ENCODE data around the gene CAMK1. TPM values are rescaled to one million over a fixed set of nuclear protein-coding genes. Genes with fewer than 3 reads are reported as not detected.
A peak's percentile ranks its signal among the peaks of the same experiment; 100 is the strongest.

Gene CAMK1
- total RNA-seq, 1 donor from 2014 or later = 7.1 TPM

- Mint-ChIP-seq H3K4me1 (ENCODE audit: low read depth, unreplicated experiment) (peaks cover 25% of the 10 kb centered on the region), H3K36me3 (ENCODE audit: low read depth, unreplicated experiment) (peaks cover 16% of the 10 kb centered on the region), H3K27me3 (ENCODE audit: low read depth, unreplicated experiment) (no peaks in the 10 kb centered on the region), H3K4me3 (ENCODE audit: unreplicated experiment) (peak overlapping the region; percentile 73), H3K27ac (ENCODE audit: unreplicated experiment) (peak overlapping the region; percentile 71), H3K9me3 (ENCODE audit: unreplicated experiment) (no peaks in the 10 kb centered on the region)
- no peak for TF ChIP-seq CTCF (IDR thresholded peaks at IDR 0.05; ENCODE audit: insufficient read depth, low read depth, low read length)
- TF ChIP-seq EZH2 (IDR thresholded peaks at IDR 0.05; ENCODE audit: insufficient read depth, low read length) = no peak
- no peaks in the 10 kb centered on the region for H3K79me2 ChIP-seq (ENCODE audit: insufficient read depth, low read length)
- H3K4me2 ChIP-seq (ENCODE audit: low read length) = peak overlapping the region; percentile 90
- no peak overlapping the region for H3K27ac ChIP-seq (ENCODE audit: low read depth, low read length)
- H4K20me1 ChIP-seq (ENCODE audit: insufficient read depth, low read length) = peaks cover 20% of the 10 kb centered on the region
- peak overlapping the region; percentile 58 for H3K4me3 ChIP-seq (ENCODE audit: insufficient read depth, low read depth, low read length)
- no peak for DNase-seq (ENCODE audit: low read depth)
- peaks cover 15% of the 10 kb centered on the region for H3K4me1 ChIP-seq (ENCODE audit: insufficient read depth, low read length)
- H2AFZ ChIP-seq (ENCODE audit: low read depth, low read length) = no peak overlapping the region
- H3K9me3 ChIP-seq (ENCODE audit: insufficient read depth, low read depth, low read length) = no peaks in the 10 kb centered on the region
- H3K9ac ChIP-seq (ENCODE audit: low read length) = peak overlapping the region; percentile 71
- no peak for FAIRE-seq
- H3K36me3 ChIP-seq (ENCODE audit: insufficient read depth, low read length) = peaks cover 11% of the 10 kb centered on the region
- H3K27me3 ChIP-seq (ENCODE audit: insufficient read depth, low read length) = no peaks in the 10 kb centered on the region
Measured at GRCh38 chr3:9810846-9811245, 41.1 kb upstream of the CAMK1 start.

DNA sequence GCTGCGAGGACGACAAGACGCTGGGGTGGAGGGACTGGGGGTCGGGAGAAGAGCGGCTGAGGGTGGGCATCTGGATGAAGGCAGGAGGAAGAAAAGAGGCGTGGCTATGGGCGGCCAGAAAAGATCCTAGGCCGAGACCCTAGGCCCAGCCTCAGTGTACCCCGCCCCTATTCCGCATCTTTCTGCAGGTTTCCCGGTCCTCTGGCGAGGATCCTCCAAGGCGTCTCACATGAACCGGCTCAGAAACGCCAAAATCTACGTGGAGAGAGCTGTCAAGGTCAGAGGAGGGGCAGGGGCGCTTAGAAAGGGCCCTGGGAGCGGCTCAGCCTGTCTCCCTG lies 40.7 kb upstream of the CAMK1 start:
- FAIRE-seq (no peak), DNase-seq (ENCODE audit: low read depth) (no peak)
- peak overlapping the region; percentile 71 for H3K27ac Mint-ChIP-seq (ENCODE audit: unreplicated experiment)
- Histone ChIP-seq H3K4me3 (ENCODE audit: insufficient read depth, low read depth, low read length) (peak overlapping the region; percentile 58), H3K4me2 (ENCODE audit: low read length) (peak overlapping the region; percentile 90), H3K36me3 (ENCODE audit: insufficient read depth, low read length) (peaks cover 16% of the 10 kb centered on the region), H3K27ac (ENCODE audit: low read depth, low read length) (peak overlapping the region; percentile 58), H3K27me3 (ENCODE audit: insufficient read depth, low read length) (no peaks in the 10 kb centered on the region), H3K79me2 (ENCODE audit: insufficient read depth, low read length) (no peaks in the 10 kb centered on the region), H3K4me1 (ENCODE audit: insufficient read depth, low read length) (peaks cover 15% of the 10 kb centered on the region), H2AFZ (ENCODE audit: low read depth, low read length) (no peak overlapping the region), H4K20me1 (ENCODE audit: insufficient read depth, low read length) (peaks cover 25% of the 10 kb centered on the region), H3K9ac (ENCODE audit: low read length) (peak overlapping the region; percentile 71), H3K9me3 (ENCODE audit: insufficient read depth, low read depth, low read length) (no peaks in the 10 kb centered on the region)
- H3K9me3 Mint-ChIP-seq (ENCODE audit: unreplicated experiment) = no peaks in the 10 kb centered on the region
- H3K27me3 Mint-ChIP-seq (ENCODE audit: low read depth, unreplicated experiment) = no peaks in the 10 kb centered on the region
- peaks cover 11% of the 10 kb centered on the region for H3K36me3 Mint-ChIP-seq (ENCODE audit: low read depth, unreplicated experiment)
- peak overlapping the region; percentile 73 for H3K4me3 Mint-ChIP-seq (ENCODE audit: unreplicated experiment)
- TF ChIP-seq CTCF (IDR thresholded peaks at IDR 0.05; ENCODE audit: insufficient read depth, low read depth, low read length) (no peak), EZH2 (IDR thresholded peaks at IDR 0.05; ENCODE audit: insufficient read depth, low read length) (no peak)
- H3K4me1 Mint-ChIP-seq (ENCODE audit: low read depth, unreplicated experiment) = peaks cover 25% of the 10 kb centered on the region

DNA sequence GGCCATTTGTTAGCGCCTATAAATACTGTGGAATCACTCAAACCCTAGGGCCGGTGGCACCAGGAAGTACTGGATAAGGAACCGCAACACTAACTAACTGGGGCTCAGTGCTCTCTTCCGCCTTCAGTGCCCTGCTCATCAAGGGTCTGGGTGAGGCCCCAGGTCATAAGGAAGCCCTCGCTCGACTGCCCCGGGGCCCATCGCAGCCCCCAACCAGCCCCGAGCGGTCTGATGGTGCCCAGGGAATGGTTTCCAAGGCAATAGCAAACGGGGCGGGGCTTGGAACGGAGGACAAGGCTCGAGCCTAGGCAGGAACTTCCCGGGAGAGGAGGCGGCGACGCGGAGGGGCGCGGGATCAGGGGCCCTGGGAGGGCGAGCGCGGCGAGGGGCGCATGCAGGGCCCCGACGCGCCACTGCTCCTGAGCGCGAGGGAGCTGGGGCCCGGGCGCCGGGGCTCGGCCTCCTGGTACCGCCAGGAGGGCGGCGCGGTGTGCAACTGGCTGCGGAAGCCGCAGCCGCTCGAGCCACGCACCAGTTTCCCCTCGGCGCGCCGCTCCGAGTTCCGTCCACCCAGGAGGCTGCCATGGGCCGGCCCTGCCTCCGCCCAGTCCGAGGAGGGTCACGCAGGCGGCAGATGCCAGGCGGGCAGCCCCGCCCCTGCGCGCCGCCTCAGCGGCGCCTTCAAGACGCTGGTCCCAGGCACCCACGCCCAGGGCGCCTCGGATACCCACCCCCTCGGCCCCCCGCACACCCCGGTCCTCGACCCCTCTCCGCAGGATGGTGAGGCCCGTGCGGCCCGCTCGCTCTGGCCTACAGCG lies 40.1 kb upstream of the CAMK1 start, which contains the start of gene TTLL3:
TTLL3 (plus strand) TSS at position 648 of the 818 bp plus-strand sequence. CDS start 400 bp downstream, outside the sequence.
- FAIRE-seq (no peak), DNase-seq (ENCODE audit: low read depth) (peak; percentile 21)
- Mint-ChIP-seq H3K27ac (ENCODE audit: unreplicated experiment) (peak within 1 kb of the TSS; percentile 91), H3K4me1 (ENCODE audit: low read depth, unreplicated experiment) (peaks cover 25% of the 10 kb centered on the region), H3K4me3 (ENCODE audit: unreplicated experiment) (peak within 1 kb of the TSS; percentile 75), H3K9me3 (ENCODE audit: unreplicated experiment) (no peaks in the 10 kb centered on the region), H3K27me3 (ENCODE audit: low read depth, unreplicated experiment) (no peaks in the 10 kb centered on the region), H3K36me3 (ENCODE audit: low read depth, unreplicated experiment) (peaks cover 13% of the 10 kb centered on the region)
- peak within 1 kb of the TSS; percentile 90 for H3K4me2 ChIP-seq (ENCODE audit: low read length)
- peak within 1 kb of the TSS; percentile 71 for H3K9ac ChIP-seq (ENCODE audit: low read length)
- H3K79me2 ChIP-seq (ENCODE audit: insufficient read depth, low read length) = peaks cover 1% of the 10 kb centered on the region
- peaks cover 31% of the 10 kb centered on the region for H4K20me1 ChIP-seq (ENCODE audit: insufficient read depth, low read length)
- H3K4me1 ChIP-seq (ENCODE audit: insufficient read depth, low read length) = peaks cover 15% of the 10 kb centered on the region
- peaks cover 22% of the 10 kb centered on the region for H3K36me3 ChIP-seq (ENCODE audit: insufficient read depth, low read length)
- peak within 1 kb of the TSS; percentile 51 for H2AFZ ChIP-seq (ENCODE audit: low read depth, low read length)
- no peaks in the 10 kb centered on the region for H3K27me3 ChIP-seq (ENCODE audit: insufficient read depth, low read length)
- H3K9me3 ChIP-seq (ENCODE audit: insufficient read depth, low read depth, low read length) = no peaks in the 10 kb centered on the region
- TF ChIP-seq CTCF (IDR thresholded peaks at IDR 0.05; ENCODE audit: insufficient read depth, low read depth, low read length) = no peak
- peak within 1 kb of the TSS; percentile 58 for H3K27ac ChIP-seq (ENCODE audit: low read depth, low read length)
- peak within 1 kb of the TSS; percentile 58 for H3K4me3 ChIP-seq (ENCODE audit: insufficient read depth, low read depth, low read length)

Measured in astrocyte (in vitro differentiated cells and primary cell).